A549 treated with dexamethasone at 1 μM for 4 hours (cell line): ENCODE measurements around the gene DYDC2. TPM values are rescaled to one million over a fixed set of nuclear protein-coding genes. Genes with fewer than 3 reads are reported as not detected.

ENCODE experiments used
- total RNA-seq: library from RNA; stranded (reverse); fragments of 200-300 nt; extraction: Qiagen RNA extraction; gene quantifications from 5 replicates; pipeline ENCODE4 v1.2.3, GENCODE V29; 2022

DYDC2 gene
- 0.05 to 0.06 TPM in 2 of 5 replicates, not detected in the others for total RNA-seq

GRCh38 chr10:80356563-80356988, at the start of gene DYDC2, which contains the start of gene DYDC1:
Gene DYDC2, plus strand, starts transcription at chr10:80356781. Its CDS starts 5,663 bp downstream, at chr10:80362444.
Gene DYDC1, minus strand, starts transcription at chr10:80356755. Its CDS starts 4,154 bp downstream, at chr10:80352601.

GRCh38 chr10:80408242-80409101, 51.9 kb downstream of the DYDC2 start, which contains the start of gene PRXL2A:
Gene PRXL2A, plus strand, starts transcription at chr10:80408551. Its CDS starts 11,917 bp downstream, at chr10:80420468.

Other genes starting within 250 kb of the DYDC2 start
- 0.29 TPM in 1 of 5 replicates, not detected in the others for gene PLAC9, start 224.1 kb upstream of the DYDC2 start, total RNA-seq
- 181 to 239 TPM (median 229 TPM) in 5 replicates for gene ANXA11, start 151.2 kb upstream of the DYDC2 start, total RNA-seq
- gene MAT1A, start 67.1 kb upstream of the DYDC2 start, total RNA-seq: 0.04 to 0.11 TPM (median 0.04 TPM) in 5 replicates
- gene DYDC1, start within 50 bp of the DYDC2 start, total RNA-seq: not detected in 5 replicates
- gene PRXL2A, start 51.8 kb downstream of the DYDC2 start, total RNA-seq: 43.9 to 47.6 TPM (median 45.0 TPM) in 5 replicates
- 89.2 to 130 TPM (median 126 TPM) in 5 replicates for gene TSPAN14, start 97.5 kb downstream of the DYDC2 start, total RNA-seq
- gene SH2D4B, start 181.1 kb downstream of the DYDC2 start, total RNA-seq: 0.05 to 0.19 TPM (median 0.07 TPM) in 5 replicates